H1 (cell line): Measurements from ENCODE around the gene BCAS4. TPM values are rescaled to one million over a fixed set of nuclear protein-coding genes. Genes with fewer than 3 reads are reported as not detected.

Source experiments
- CTCF ChIA-PET: fragments of 300-600 bp; sonication (Branson Sonifier 250); formaldehyde crosslinking; loops from one replicate; lab custom pipeline; 2021; ENCODE audit not compliant: partially characterized antibody; lab: Charles Lee
- POLR2A ChIA-PET: fragments of 300-600 bp; sonication (Branson Sonifier 250); formaldehyde crosslinking; loops from one replicate; lab custom pipeline; 2021; ENCODE audit warnings: inconsistent platforms; ENCODE audit not compliant: partially characterized antibody; lab: Charles Lee
- DNase-seq, 2 experiments: peaks; one replicate each; pipeline versions ENCODE4 v3.0.0 to v3.0.0-alpha.2; 2010 to 2022; ENCODE audit warnings: low spot score in 2 of 2, low read depth in 1 of 2, mixed read lengths in 1 of 2
- FAIRE-seq: peaks from 2 replicates; lab custom pipeline; 2011; peaks lifted over from hg19 to GRCh38; lab: Jason Lieb, UNC
- H2AFZ ChIP-seq: 2 replicates; pipeline ENCODE4 v1.8.1; 2012; ENCODE audit warnings: low read length, inconsistent platforms
- H2AK5ac ChIP-seq: 2 replicates; pipeline ENCODE4 v1.6.1; 2013; ENCODE audit warnings: low read depth, low read length
- H2BK120ac ChIP-seq: replicated peaks from 2 replicates; pipeline ENCODE3; 2013; ENCODE audit warnings: low read depth, low read length, inconsistent platforms
- H2BK12ac ChIP-seq: 2 replicates; pipeline ENCODE4 v1.6.1; 2013; ENCODE audit warnings: low read depth, low read length
- H2BK15ac ChIP-seq: 2 replicates; pipeline ENCODE4 v1.6.1; 2013; ENCODE audit warnings: low read length
- H2BK20ac ChIP-seq: 2 replicates; pipeline ENCODE4 v1.6.1; 2013; ENCODE audit warnings: low read length
- H2BK5ac ChIP-seq: 2 replicates; pipeline ENCODE4 v1.6.1; 2013; ENCODE audit warnings: low read depth, low read length
- H3K14ac ChIP-seq: 2 replicates; pipeline ENCODE4 v1.6.1; 2013; ENCODE audit warnings: inconsistent platforms; ENCODE audit not compliant: insufficient read length
- H3K18ac ChIP-seq: 2 replicates; pipeline ENCODE4 v1.6.1; 2013; ENCODE audit warnings: low read length; ENCODE audit errors: extremely low read depth
- H3K23ac ChIP-seq: 2 replicates; pipeline ENCODE4 v1.6.1; 2013; ENCODE audit warnings: inconsistent platforms; ENCODE audit not compliant: insufficient read length
- H3K23me2 ChIP-seq: 2 replicates; pipeline ENCODE4 v1.6.1; 2013; ENCODE audit warnings: low read depth, low read length
- H3K27ac ChIP-seq: 2 replicates; pipeline ENCODE4 v1.6.1; 2011; ENCODE audit warnings: low read depth, low read length, inconsistent platforms
- H3K27me3 ChIP-seq, 4 experiments: replicated peaks in 1 of 4; 1 replicate in 1 of 4; 2 replicates in 3 of 4; pipeline versions ENCODE4 v1.6.1 to v1.8.1; 2011 to 2013; ENCODE audit warnings: low read length in 3 of 4, mild to moderate bottlenecking in 3 of 4, inconsistent platforms in 2 of 4, mixed read lengths in 2 of 4, moderate library complexity in 1 of 4; ENCODE audit not compliant: control insufficient read depth in 3 of 4, insufficient read depth in 3 of 4; ENCODE audit errors: extremely low read depth in 1 of 4
- H3K36me3 ChIP-seq, 4 experiments: 2 replicates each; pipeline versions ENCODE4 v1.6.1 to v1.8.1; 2011 to 2013; ENCODE audit warnings: mild to moderate bottlenecking in 4 of 4, low read length in 3 of 4, moderate library complexity in 2 of 4, control low read depth in 1 of 4, inconsistent platforms in 1 of 4; ENCODE audit not compliant: insufficient read depth in 4 of 4, control insufficient read depth in 2 of 4
- H3K4ac ChIP-seq: replicated peaks from 2 replicates; pipeline ENCODE3; 2013; ENCODE audit warnings: low read length, low read depth, mixed read lengths, inconsistent platforms; ENCODE audit not compliant: insufficient read length
- H3K4me1 ChIP-seq, 4 experiments: replicated peaks in 1 of 4; 1 replicate in 1 of 4; 2 replicates in 3 of 4; pipeline versions ENCODE4 v1.6.1 to v1.8.1; 2011 to 2013; ENCODE audit warnings: low read length in 3 of 4, inconsistent platforms in 2 of 4, mixed read lengths in 1 of 4; ENCODE audit not compliant: insufficient read depth in 4 of 4, control insufficient read depth in 3 of 4
- H3K4me2 ChIP-seq, 2 experiments: 2 replicates each; pipeline versions ENCODE4 v1.6.1 to v1.8.1; 2011 to 2013; ENCODE audit warnings: low read depth in 2 of 2, low read length in 2 of 2, control low read depth in 1 of 2, inconsistent platforms in 1 of 2, mild to moderate bottlenecking in 1 of 2; ENCODE audit not compliant: insufficient read depth in 1 of 2
- H3K4me3 ChIP-seq, 4 experiments: fragments of 200-600, 300-600 bp in 1 of 4; sonication (generic), shearing (Covaris generic), sonication (Bioruptor Twin) in 1 of 4; 2 replicates each; pipeline versions ENCODE4 v1.5.1 to v1.8.1; 2011 to 2016; ENCODE audit warnings: low read length in 4 of 4, low read depth in 3 of 4, control low read depth in 2 of 4, inconsistent platforms in 2 of 4, mild to moderate bottlenecking in 2 of 4, mixed read lengths in 1 of 4, moderate library complexity in 1 of 4; ENCODE audit not compliant: insufficient read depth in 2 of 4; ENCODE audit errors: extremely low read depth in 1 of 4
- H3K56ac ChIP-seq: replicated peaks from 2 replicates; pipeline ENCODE3; 2013; ENCODE audit warnings: low read depth, mild to moderate bottlenecking, mixed read lengths, low read length, inconsistent platforms; ENCODE audit not compliant: insufficient read length
- H3K79me1 ChIP-seq: 2 replicates; pipeline ENCODE4 v1.6.1; 2013; ENCODE audit warnings: low read depth, low read length, control low read depth
- H3K79me2 ChIP-seq, 2 experiments: 2 replicates each; pipeline versions ENCODE4 v1.6.1 to v1.8.1; 2012 to 2013; ENCODE audit warnings: low read length in 2 of 2, mild to moderate bottlenecking in 2 of 2, inconsistent platforms in 1 of 2; ENCODE audit not compliant: insufficient read depth in 2 of 2, control insufficient read depth in 1 of 2
- H3K9ac ChIP-seq, 4 experiments: replicated peaks in 1 of 4; 1 replicate in 1 of 4; 2 replicates in 3 of 4; pipeline versions ENCODE4 v1.6.1 to v1.8.1; 2011 to 2013; ENCODE audit warnings: low read depth in 3 of 4, low read length in 3 of 4, control low read depth in 2 of 4, mild to moderate bottlenecking in 2 of 4, moderate library complexity in 2 of 4, inconsistent platforms in 1 of 4; ENCODE audit errors: extremely low read depth in 1 of 4
- H3K9me3 ChIP-seq, 2 experiments: 2 replicates each; pipeline versions ENCODE4 v1.6.1 to v1.8.1; 2012 to 2013; ENCODE audit warnings: mild to moderate bottlenecking in 2 of 2, moderate library complexity in 2 of 2, control low read depth in 1 of 2, inconsistent platforms in 1 of 2, low read depth in 1 of 2, low read length in 1 of 2, mixed read lengths in 1 of 2; ENCODE audit not compliant: insufficient read depth in 2 of 2
- H4K20me1 ChIP-seq, 2 experiments: replicated peaks in 1 of 2; 2 replicates each; pipeline versions ENCODE3 to v1.8.1; 2011 to 2013; ENCODE audit warnings: inconsistent platforms in 2 of 2, low read length in 2 of 2, mild to moderate bottlenecking in 1 of 2; ENCODE audit not compliant: insufficient read depth in 2 of 2, control insufficient read depth in 1 of 2
- H4K5ac ChIP-seq: 2 replicates; pipeline ENCODE4 v1.6.1; 2013; ENCODE audit warnings: low read length, low read depth, mixed read lengths, inconsistent platforms; ENCODE audit not compliant: insufficient read length
- H4K8ac ChIP-seq: 2 replicates; pipeline ENCODE4 v1.8.0; 2013; ENCODE audit warnings: mild to moderate bottlenecking, moderate library complexity, low read length, inconsistent platforms; ENCODE audit not compliant: insufficient read depth; ENCODE audit errors: extremely low read depth
- H4K91ac ChIP-seq: replicated peaks from 2 replicates; pipeline ENCODE3; 2013; ENCODE audit warnings: low read length, mixed read lengths, inconsistent platforms; ENCODE audit not compliant: insufficient read length
- ATF2 ChIP-seq: IDR thresholded peaks from 2 replicates; pipeline ENCODE4 v1.6.1; 2012; ENCODE audit warnings: low read length, inconsistent platforms
- JUND ChIP-seq: IDR thresholded peaks from 2 replicates; pipeline ENCODE4 v1.6.1; 2011; ENCODE audit warnings: mild to moderate bottlenecking, improper control_type of control experiment, low read length
- NANOG ChIP-seq: IDR thresholded peaks from 2 replicates; pipeline ENCODE4 v1.6.1; 2011; ENCODE audit warnings: low read length, low read depth, mild to moderate bottlenecking, inconsistent platforms; ENCODE audit not compliant: insufficient read depth, poor library complexity, severe bottlenecking
- RNF2 ChIP-seq: fragments of 200-900, 300-1000 bp; sonication (generic); IDR thresholded peaks from 2 replicates; pipeline ENCODE4 v1.7.1; 2016; ENCODE audit warnings: borderline replicate concordance, low read depth, mild to moderate bottlenecking, antibody characterized with exemption, low read length; ENCODE audit not compliant: poor library complexity, severe bottlenecking; ENCODE audit errors: missing control alignments
- SAP30 ChIP-seq: fragments of 300-600 bp; sonication (generic); IDR thresholded peaks from 2 replicates; pipeline ENCODE4 v1.7.1; 2012; ENCODE audit warnings: low read length, moderate library complexity, mild to moderate bottlenecking, inconsistent platforms; ENCODE audit not compliant: insufficient read depth, insufficient replicate concordance
- SIX5 ChIP-seq: IDR thresholded peaks from 2 replicates; pipeline ENCODE4 v1.6.1; 2011; ENCODE audit warnings: mild to moderate bottlenecking, low read depth, low read length
- YY1 ChIP-seq: IDR thresholded peaks from 2 replicates; pipeline ENCODE4 v1.6.1; 2011; ENCODE audit warnings: low read depth, mild to moderate bottlenecking, low read length
- ZNF274 ChIP-seq: IDR thresholded peaks from 2 replicates; pipeline ENCODE4 v1.7.0; 2012; ENCODE audit warnings: low read length, borderline replicate concordance; ENCODE audit errors: extremely low read depth
- WGBS, 2 experiments: shearing (Covaris generic) in 1 of 2; methylation state at CpG; one replicate each; pipeline versions ENCODE4 v1.1.6 to v1.1.7; 2013 to 2015; ENCODE audit warnings: low lambda C conversion rate in 2 of 2, mixed read lengths in 2 of 2, inconsistent platforms in 1 of 2, low coverage in 1 of 2, missing lambda C conversion rate in 1 of 2; ENCODE audit not compliant: insufficient replicate concordance in 2 of 2, insufficient coverage in 1 of 2, insufficient read length in 1 of 2; ENCODE audit errors: extremely low coverage in 1 of 2, missing lambda C conversion rate in 1 of 2; 5-methylcytosine and 5-hydroxymethylcytosine counted together
- polyA plus RNA-seq, 7 experiments: library from polyadenylated mRNA; depleted of rRNA in 3 of 7; stranded (reverse) in 5 of 7; unstranded in 2 of 7; fragments of >200 nt in 5 of 7; fragments of 200-250 nt in 2 of 7; gene quantifications; 1 replicate in 5 of 7; 2 replicates in 1 of 7; 4 replicates in 1 of 7; pipeline versions ENCODE4 v1.2.1 to v1.2.3, GENCODE V29; 2011 to 2013; ENCODE audit warnings: missing spikeins in 2 of 7, mixed read lengths in 2 of 7
- total RNA-seq: library from RNA; stranded (reverse); fragmentation: NEBNext Ultra II Directional; extraction: Animal tissue kit (Norgen Biotek cat#: 25700); gene quantifications from 2 replicates; pipeline ENCODE4 v1.2.1, GENCODE V29; 2021
- TF ChIP-seq, protein P1 (sequence below): IDR thresholded peaks from 2 replicates; pipeline ENCODE4 v1.6.1; 2012; ENCODE audit warnings: inconsistent platforms

BCAS4 gene
- total and polyA plus RNA-seq, 2 of the 8 experiments (the other 6 are each of a cell fraction or from before 2014, with no cell fraction given), result 21.2 to 23.6 TPM

- H2BK20ac ChIP-seq, result no peak overlapping the region
- peak overlapping the region; percentile 42 for H4K91ac ChIP-seq
- no peak overlapping the region for H2BK12ac ChIP-seq
- H3K23me2 ChIP-seq, result no peaks in the 10 kb centered on the region; the same call in 1 of the 2 replicates
- FAIRE-seq, result no peak
- no peak for DNase-seq
- ChIA-PET CTCF (interaction anchor here (0.8 to 2.7 kb wide), 8 partner anchors 10 to 54 kb away, joined by 3 to 15 read pairs (median 4); partner anchors contain the start of gene BCAS4), POLR2A (interaction anchor here (0.6 to 2.9 kb wide), 6 partner anchors 17 to 310 kb away, joined by 3 to 9 read pairs (median 4); partner anchors contain the start of genes ADNP, DPM1 and MOCS3)
- H3K79me1 ChIP-seq, result no peaks in the 10 kb centered on the region
- H3K4ac ChIP-seq, result no peak overlapping the region
- H4K5ac ChIP-seq, result no peak overlapping the region
- H3K27me3 ChIP-seq, result no peaks in the 10 kb centered on the region
- H2AFZ ChIP-seq, result no peak overlapping the region
- peak overlapping the region; percentile 88; the same call in 1 of the 2 replicates for H2BK15ac ChIP-seq
- H2BK120ac ChIP-seq, result peak overlapping the region; percentile 60
- H3K56ac ChIP-seq, result no peak overlapping the region
- H3K23ac ChIP-seq, result no peak overlapping the region
- peak overlapping the region; percentile 71 for H3K18ac ChIP-seq
- no peaks in the 10 kb centered on the region; a peak in 1 of 8 replicates for H3K36me3 ChIP-seq
- no peaks in the 10 kb centered on the region for H3K9me3 ChIP-seq
- H3K4me2 ChIP-seq, result no peak overlapping the region
- no peak overlapping the region for H2BK5ac ChIP-seq
- H3K9ac ChIP-seq, result no peak overlapping the region
- H4K8ac ChIP-seq, result no peak overlapping the region; the same call in none of the 2 replicates
- H3K14ac ChIP-seq, result no peak overlapping the region
- no peak overlapping the region for H2AK5ac ChIP-seq
- no peak overlapping the region for H3K4me3 ChIP-seq
- H3K79me2 ChIP-seq, result no peaks in the 10 kb centered on the region
- peaks cover 2 to 19% (median 14%) of the 10 kb centered on the region in 4 experiments for H3K4me1 ChIP-seq
- WGBS, 2 experiments, result 86% methylated on average over 18 of the region's 18 CpGs; no CpG with 5 or more reads in 1 of the 2 experiments
- peaks cover 0 to 2% of the 10 kb centered on the region in 2 experiments for H4K20me1 ChIP-seq
- no peak overlapping the region for H3K27ac ChIP-seq
- no peak for TF ChIP-seq YY1
- TF ChIP-seq, protein P1, sequence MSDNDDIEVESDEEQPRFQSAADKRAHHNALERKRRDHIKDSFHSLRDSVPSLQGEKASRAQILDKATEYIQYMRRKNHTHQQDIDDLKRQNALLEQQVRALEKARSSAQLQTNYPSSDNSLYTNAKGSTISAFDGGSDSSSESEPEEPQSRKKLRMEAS, result no peak
- no peak for TF ChIP-seq SAP30
- TF ChIP-seq ZNF274, result no peak
- TF ChIP-seq JUND, result no peak
- TF ChIP-seq ATF2, result no peak
- no peak for TF ChIP-seq SIX5
- TF ChIP-seq NANOG, result no peak
- TF ChIP-seq RNF2, result no peak
Observed at GRCh38 chr20:50848846-50849673, 54.2 kb downstream of the BCAS4 start.
